Measurements from ENCODE around the gene PDZD2. TPM values are rescaled to one million over a fixed set of nuclear protein-coding genes. Genes with fewer than 3 reads are reported as not detected.

PDZD2 gene
- total and polyA plus RNA-seq, 2 donors (not counting 3 experiments of a cell fraction or from before 2014, with no cell fraction given) = 0.66 to 6.9 TPM

- POLR2A ChIA-PET = no interaction called here
- FAIRE-seq = no peak
- intact Hi-C loops (cut with micrococcal nuclease) = no loop called here
These were observed 509.0 kb downstream of the PDZD2 start for GRCh38 chr5:32147959-32148358.

More at GRCh38 chr5:32147959-32148358, 509.0 kb downstream of the PDZD2 start:
- H4K20me1 ChIP-seq (replicated peaks; ENCODE audit: control insufficient read depth, extremely low read depth, insufficient read depth, low read length) = peaks cover 25% of the 10 kb centered on the region
- H3K9ac ChIP-seq (replicated peaks; ENCODE audit: extremely low read depth, insufficient read depth, low read length) = no peak overlapping the region
- no peaks in the 10 kb centered on the region for H3K27me3 ChIP-seq (ENCODE audit: control insufficient read depth in 2 of 2, insufficient read depth in 2 of 2, low read length in 2 of 2)
- no peak overlapping the region for H3K27ac ChIP-seq (ENCODE audit: insufficient read depth, low read depth, low read length)
- no peak overlapping the region for H3K4me3 ChIP-seq (replicated peaks in 1 of 3; ENCODE audit: insufficient read depth in 1 of 3, low read depth in 1 of 3, low read length in 3 of 3)
- no peaks in the 10 kb centered on the region for H3K9me1 ChIP-seq (replicated peaks; ENCODE audit: control insufficient read depth, extremely low read depth, insufficient read depth, low read length)
- TF ChIP-seq CTCF (IDR thresholded peaks at IDR 0.05; ENCODE audit: extremely low read depth in 1 of 2, insufficient read depth in 1 of 2, low read depth in 1 of 2, low read length in 2 of 2) (no peak), GATA2 (IDR thresholded peaks at IDR 0.05; ENCODE audit: insufficient read depth, insufficient read length, low read depth, low read length) (no peak), POLR2AphosphoS5 (IDR thresholded peaks at IDR 0.05; ENCODE audit: insufficient read depth, low read depth, low read length) (no peak), MYC (IDR thresholded peaks at IDR 0.05; ENCODE audit: low read depth, low read length) (no peak), POLR2A (IDR thresholded peaks at IDR 0.05; ENCODE audit: low read depth, low read length) (no peak), EZH2 (IDR thresholded peaks at IDR 0.05; ENCODE audit: borderline replicate concordance, low read depth, low read length, severe bottlenecking) (no peak), JUN (IDR thresholded peaks at IDR 0.05; ENCODE audit: borderline replicate concordance, insufficient read depth, insufficient read length, low read depth) (no peak), FOS (IDR thresholded peaks at IDR 0.05; ENCODE audit: borderline replicate concordance, insufficient read depth, low read length) (no peak)
- TF ChIP-seq, protein P1, sequence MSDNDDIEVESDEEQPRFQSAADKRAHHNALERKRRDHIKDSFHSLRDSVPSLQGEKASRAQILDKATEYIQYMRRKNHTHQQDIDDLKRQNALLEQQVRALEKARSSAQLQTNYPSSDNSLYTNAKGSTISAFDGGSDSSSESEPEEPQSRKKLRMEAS (IDR thresholded peaks at IDR 0.05; ENCODE audit: insufficient read depth, insufficient read length) = no peak
- H3K36me3 ChIP-seq (ENCODE audit: control insufficient read depth in 2 of 2, extremely low read depth in 1 of 2, insufficient read depth in 2 of 2, low read length in 2 of 2) = no peaks in the 10 kb centered on the region
- no peak for DNase-seq (ENCODE audit: low read depth, low spot score)
- H2AFZ ChIP-seq (ENCODE audit: low read depth, low read length) = no peak overlapping the region
- H3K79me2 ChIP-seq (ENCODE audit: control insufficient read depth, insufficient read depth, low read length) = peaks cover 97% of the 10 kb centered on the region
- no peak overlapping the region for H3K4me2 ChIP-seq (ENCODE audit: insufficient read depth, low read length)
- no peaks in the 10 kb centered on the region for H3K9me3 ChIP-seq (replicated peaks; ENCODE audit: control insufficient read depth, insufficient read depth, low read length)
- BruUV-seq (replicated peaks) = no TSS peak
- dilution Hi-C loops (cut with MboI; ENCODE audit: extremely low pct_ligation_motif_present, low sequenced_read_pairs) = no loop called here
- H3K4me1 ChIP-seq (ENCODE audit: control insufficient read depth, extremely low read depth, insufficient read depth, low read length) = no peaks in the 10 kb centered on the region
- CTCF ChIA-PET = interaction anchor here (0.9 kb wide), 1 partner anchor 18 kb away, joined by 4 read pairs; no protein-coding TSS in a partner anchor

Data from endothelial cell of umbilical vein (primary cell).